ENCODE measurements around the gene DDAH1. TPM values are rescaled to one million over a fixed set of nuclear protein-coding genes. Genes with fewer than 3 reads are reported as not detected.

The DDAH1 gene
- total RNA-seq, 2 donors from 2014 or later, result not detected

DNA sequence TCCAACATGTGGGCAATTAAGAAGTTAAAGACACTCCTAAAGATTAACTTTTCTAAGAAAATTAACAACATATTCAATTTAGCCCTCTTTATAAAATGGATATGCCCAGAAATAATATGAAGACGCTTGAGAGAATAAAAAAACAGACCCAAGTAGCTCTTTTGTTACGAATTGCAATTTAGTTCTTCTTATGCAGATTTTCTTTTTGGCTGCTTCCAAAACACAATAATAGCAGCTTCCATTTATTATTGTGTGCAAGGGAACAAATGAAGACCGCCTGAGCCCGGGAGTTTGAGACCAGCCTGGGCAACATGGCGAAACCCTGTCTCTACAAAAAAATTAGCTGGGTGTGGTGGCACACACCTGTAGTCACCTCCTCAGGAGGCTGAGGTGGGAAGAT is 138.1 kb downstream of the DDAH1 start:
- no peak overlapping the region for H3K4me3 Mint-ChIP-seq
- peaks cover 4% of the 10 kb centered on the region for H3K36me3 Mint-ChIP-seq
- H3K27ac Mint-ChIP-seq, result no peak overlapping the region
- peaks cover 3% of the 10 kb centered on the region for H3K9me3 Mint-ChIP-seq
- H3K27me3 Mint-ChIP-seq, result peaks cover 51 to 61% of the 10 kb centered on the region in 2 donors
- peaks cover 0 to 3% of the 10 kb centered on the region in 2 donors for H3K4me1 Mint-ChIP-seq (ENCODE audit: low read depth in 2 of 2)
- DNase-seq (ENCODE audit: low spot score) (no peak), ATAC-seq (no peak)

DNA sequence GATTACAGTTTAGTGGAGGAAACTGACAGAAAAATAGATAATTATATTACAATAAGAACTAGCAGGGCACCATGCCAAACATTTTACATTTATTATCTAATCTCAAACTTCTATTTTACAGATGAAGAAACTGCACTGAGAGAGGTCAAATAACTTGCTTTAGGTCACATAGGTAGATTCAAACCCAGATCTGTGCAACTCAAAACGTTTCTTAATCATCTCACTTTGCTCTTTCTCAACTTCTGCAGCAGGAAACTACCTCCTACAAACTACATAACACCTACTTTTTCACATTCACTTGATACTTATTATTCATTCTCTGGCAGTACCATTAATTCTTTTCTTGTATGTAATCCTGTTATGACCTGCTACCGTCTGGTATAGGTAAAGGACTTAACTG is 138.6 kb downstream of the DDAH1 start:
- H3K4me3 Mint-ChIP-seq, result no peak overlapping the region
- H3K27ac Mint-ChIP-seq, result no peak overlapping the region
- peaks cover 0 to 5% of the 10 kb centered on the region in 2 donors for H3K4me1 Mint-ChIP-seq (ENCODE audit: low read depth in 2 of 2)
- no peaks in the 10 kb centered on the region for H3K9me3 Mint-ChIP-seq
- ATAC-seq (no peak), DNase-seq (ENCODE audit: low spot score) (no peak)
- peaks cover under 1% of the 10 kb centered on the region for H3K36me3 Mint-ChIP-seq
- H3K27me3 Mint-ChIP-seq, result peaks cover 48 to 56% of the 10 kb centered on the region in 2 donors

DNA sequence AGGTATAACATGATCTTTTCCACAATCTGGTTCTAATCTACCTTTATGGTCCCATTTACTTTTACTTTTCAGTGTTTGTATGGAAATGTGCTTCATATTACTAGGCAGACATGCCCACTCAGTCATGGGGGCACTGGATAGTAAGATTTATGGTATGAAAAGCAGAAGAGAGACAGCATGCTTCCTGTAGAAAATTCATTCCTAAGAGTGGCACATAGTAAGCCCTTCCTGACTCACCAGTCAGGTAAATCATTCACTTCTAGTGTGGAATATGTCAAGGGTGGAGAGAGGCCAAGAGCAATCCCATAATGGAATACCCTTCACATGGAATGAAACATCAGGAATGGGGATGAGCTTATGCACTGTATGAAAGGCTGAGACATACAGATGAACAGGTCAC is 139.0 kb downstream of the DDAH1 start:
- Mint-ChIP-seq H3K4me3 (no peak overlapping the region), H3K9me3 (no peaks in the 10 kb centered on the region), H3K4me1 (ENCODE audit: low read depth in 2 of 2) (peaks cover 0 to 6% of the 10 kb centered on the region in 2 donors), H3K27ac (no peak overlapping the region), H3K36me3 (no peaks in the 10 kb centered on the region), H3K27me3 (peaks cover 48 to 56% of the 10 kb centered on the region in 2 donors)
- ATAC-seq, result no peak
- no peak for DNase-seq (ENCODE audit: low spot score)

DNA sequence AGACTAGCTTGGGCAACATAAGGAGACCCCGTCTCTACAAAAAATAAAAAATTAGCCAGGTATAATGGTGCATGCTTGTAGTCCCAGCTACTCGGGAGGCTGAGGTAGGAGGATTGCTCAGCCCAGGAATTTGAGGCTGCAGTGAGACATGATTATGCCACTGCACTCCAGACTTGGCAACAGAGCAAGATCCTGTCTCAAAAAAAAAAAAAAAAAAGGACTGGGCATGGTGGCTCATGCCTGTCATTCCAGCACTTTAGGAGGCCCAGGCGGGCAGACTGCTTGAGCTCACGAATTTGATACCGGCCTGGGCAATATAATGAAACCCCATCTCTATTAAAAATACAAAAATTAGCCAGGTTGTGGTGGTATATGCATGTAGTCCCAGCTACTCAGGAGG is 141.2 kb downstream of the DDAH1 start:
- Mint-ChIP-seq H3K27me3 (peaks cover 53 to 61% of the 10 kb centered on the region in 2 donors), H3K36me3 (no peaks in the 10 kb centered on the region), H3K4me3 (no peak overlapping the region), H3K4me1 (ENCODE audit: low read depth in 2 of 2) (peaks cover 9 to 10% of the 10 kb centered on the region in 2 donors), H3K27ac (no peak overlapping the region), H3K9me3 (no peaks in the 10 kb centered on the region)
- DNase-seq (ENCODE audit: low spot score) (no peak), ATAC-seq (no peak)

DNA sequence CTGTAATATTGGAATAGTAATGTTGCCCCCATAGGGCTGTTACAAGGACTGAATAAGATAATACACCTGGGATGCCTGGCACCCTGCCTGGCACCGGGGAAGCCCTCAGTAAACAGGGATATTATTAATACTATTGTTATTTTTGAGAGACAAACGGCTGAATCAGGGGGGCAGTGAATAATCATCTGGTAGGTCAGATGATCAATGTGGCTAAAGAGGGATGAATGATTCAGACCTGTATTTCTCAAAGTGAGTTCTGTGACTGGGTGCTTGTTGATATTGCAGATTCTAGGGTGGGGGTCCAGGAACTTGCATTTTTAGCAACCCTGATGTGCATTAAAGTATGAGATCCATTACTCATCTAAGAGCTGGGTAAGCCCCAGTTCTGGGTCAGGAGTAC is 142.3 kb downstream of the DDAH1 start:
- H3K9me3 Mint-ChIP-seq, result no peaks in the 10 kb centered on the region
- no peaks in the 10 kb centered on the region for H3K36me3 Mint-ChIP-seq
- no peak for ATAC-seq
- peaks cover 50 to 63% of the 10 kb centered on the region in 2 donors for H3K27me3 Mint-ChIP-seq
- H3K4me1 Mint-ChIP-seq (ENCODE audit: low read depth in 2 of 2), result peaks cover 9 to 10% of the 10 kb centered on the region in 2 donors
- DNase-seq (ENCODE audit: low spot score), result no peak
- H3K4me3 Mint-ChIP-seq, result no peak overlapping the region
- H3K27ac Mint-ChIP-seq, result no peak overlapping the region

DNA sequence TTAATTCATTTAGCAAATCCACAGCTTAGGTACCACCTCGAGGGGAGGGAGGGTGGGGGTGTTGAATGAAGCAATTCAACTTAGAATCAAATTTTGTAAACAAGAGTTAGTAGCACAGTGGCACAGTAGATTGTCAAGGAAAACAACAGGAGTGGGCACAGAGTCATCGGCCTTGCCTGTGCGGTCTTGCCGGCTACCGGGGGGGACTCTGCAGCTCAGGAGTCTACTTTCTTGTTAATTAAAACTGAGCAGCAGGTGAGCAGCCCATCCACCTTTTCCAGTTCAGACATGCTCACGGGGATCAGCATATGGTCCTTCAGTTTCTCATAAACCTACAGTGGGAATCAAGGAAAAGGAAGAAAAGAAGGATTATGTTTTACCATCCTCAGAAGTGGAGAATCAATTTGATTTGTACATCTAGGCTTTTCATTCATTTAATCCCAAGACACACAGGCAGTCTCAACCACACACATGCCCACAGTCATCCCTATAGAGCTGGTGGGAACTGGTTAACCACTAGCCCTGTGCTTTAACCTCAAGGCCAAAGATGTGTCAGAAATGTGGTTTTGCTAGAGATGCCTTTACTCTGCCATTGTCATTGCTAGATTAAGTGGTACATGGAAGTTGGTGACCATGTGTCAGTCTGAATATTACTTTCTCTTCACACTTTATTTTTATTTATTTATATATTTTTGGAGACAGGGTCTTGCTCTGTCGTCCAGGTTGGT is 143.6 kb downstream of the DDAH1 start:
- DNase-seq (ENCODE audit: low spot score), result peak; percentile 77
- no peak overlapping the region for H3K4me3 Mint-ChIP-seq
- H3K9me3 Mint-ChIP-seq, result no peaks in the 10 kb centered on the region
- peaks cover 51 to 68% of the 10 kb centered on the region in 2 donors for H3K27me3 Mint-ChIP-seq
- H3K4me1 Mint-ChIP-seq (ENCODE audit: low read depth in 2 of 2), result peaks cover 8 to 10% of the 10 kb centered on the region in 2 donors
- no peak overlapping the region for H3K27ac Mint-ChIP-seq
- H3K36me3 Mint-ChIP-seq, result no peaks in the 10 kb centered on the region
- ATAC-seq, result peak; percentile 96 to 98

DNA sequence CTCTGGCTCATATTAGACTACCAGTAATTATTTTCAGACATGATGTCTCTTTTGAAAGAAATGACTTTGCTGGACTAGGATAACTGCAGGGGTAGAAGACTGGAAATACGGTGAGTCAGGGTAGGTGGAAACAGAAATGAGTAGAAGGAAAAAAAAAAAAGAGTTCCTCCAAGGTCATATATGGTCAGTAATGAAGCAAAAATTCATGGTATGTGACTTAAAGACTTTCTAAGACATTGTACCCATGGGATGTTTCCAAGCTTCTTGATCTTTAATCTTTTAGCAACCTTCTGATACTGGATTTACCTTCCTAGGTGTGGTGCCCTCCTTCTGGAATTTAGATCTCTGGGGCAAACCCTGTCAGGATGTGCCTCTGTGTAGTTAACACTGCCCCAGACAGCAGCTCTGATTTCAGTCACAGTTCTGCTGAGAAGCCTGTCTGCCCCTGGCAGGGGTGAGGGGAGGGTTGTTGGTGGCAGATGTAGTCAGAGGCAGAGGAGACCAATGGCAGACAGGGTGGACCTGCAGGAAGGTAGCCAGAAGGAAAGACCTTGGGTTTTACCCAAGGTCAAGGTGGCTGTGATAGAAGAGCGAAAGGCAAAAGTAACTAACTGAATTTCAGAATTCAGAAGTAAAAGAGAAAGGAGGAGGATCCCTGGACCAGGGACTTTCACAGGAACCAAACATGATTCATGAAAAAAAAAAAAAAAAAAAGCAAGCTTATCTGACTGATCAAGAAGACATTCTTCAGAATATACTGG is 144.4 kb downstream of the DDAH1 start:
- peak overlapping the region; percentile 13 to 45 for H3K27ac Mint-ChIP-seq
- ATAC-seq (no peak), DNase-seq (ENCODE audit: low spot score) (no peak)
- peaks cover 45 to 66% of the 10 kb centered on the region in 2 donors for H3K27me3 Mint-ChIP-seq
- H3K36me3 Mint-ChIP-seq, result no peaks in the 10 kb centered on the region
- H3K4me3 Mint-ChIP-seq, result no peak overlapping the region
- H3K4me1 Mint-ChIP-seq (ENCODE audit: low read depth in 2 of 2), result peaks cover 6 to 10% of the 10 kb centered on the region in 2 donors
- H3K9me3 Mint-ChIP-seq, result no peaks in the 10 kb centered on the region

DNA sequence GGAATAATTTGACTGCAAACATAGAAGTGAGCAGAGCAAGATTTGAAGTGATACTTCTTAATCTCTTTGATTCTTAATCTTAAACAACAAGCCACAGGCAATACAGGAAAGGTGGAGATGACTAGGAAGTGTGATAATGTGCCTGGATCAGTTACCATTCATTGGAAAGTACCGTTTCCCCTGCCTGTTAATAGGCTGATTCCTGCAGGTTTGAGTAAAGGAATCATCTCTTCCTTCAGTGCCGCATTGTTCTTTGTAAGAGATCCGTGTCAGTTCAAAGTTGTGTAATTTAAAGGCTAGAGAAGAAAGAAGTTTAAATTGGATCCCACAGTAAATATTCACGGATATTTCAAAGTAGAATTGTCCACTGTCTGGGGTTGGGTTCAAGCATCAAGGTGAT is 145.0 kb downstream of the DDAH1 start:
- ATAC-seq (no peak), DNase-seq (ENCODE audit: low spot score) (no peak)
- H3K4me3 Mint-ChIP-seq, result no peak overlapping the region
- peaks cover 6 to 10% of the 10 kb centered on the region in 2 donors for H3K4me1 Mint-ChIP-seq (ENCODE audit: low read depth in 2 of 2)
- peak overlapping the region in 1 of 2 donors; percentile 13 for H3K27ac Mint-ChIP-seq
- peaks cover 42 to 64% of the 10 kb centered on the region in 2 donors for H3K27me3 Mint-ChIP-seq
- H3K36me3 Mint-ChIP-seq, result no peaks in the 10 kb centered on the region
- no peaks in the 10 kb centered on the region for H3K9me3 Mint-ChIP-seq

DNA sequence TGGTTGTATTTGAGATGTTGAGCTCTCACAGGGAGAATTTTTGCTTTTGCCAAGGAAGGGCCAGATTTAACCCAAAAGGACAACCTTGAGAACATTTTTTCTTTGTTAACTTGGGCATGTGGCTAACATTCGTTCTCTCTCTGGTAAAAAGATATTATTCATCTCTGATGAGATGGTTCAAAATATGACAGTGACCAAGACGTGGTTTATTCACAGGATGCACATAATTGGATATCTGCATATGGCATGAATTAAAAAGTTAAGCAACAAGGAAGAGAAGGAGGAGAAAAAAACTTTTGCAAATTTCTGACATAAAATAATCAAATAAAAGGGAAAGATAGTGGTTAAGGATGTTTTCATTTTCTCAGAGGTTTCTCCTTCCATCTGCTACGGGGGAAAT is 145.5 kb downstream of the DDAH1 start:
- H3K27me3 Mint-ChIP-seq, result peaks cover 42 to 64% of the 10 kb centered on the region in 2 donors
- peaks cover 6 to 10% of the 10 kb centered on the region in 2 donors for H3K4me1 Mint-ChIP-seq (ENCODE audit: low read depth in 2 of 2)
- H3K4me3 Mint-ChIP-seq, result no peak overlapping the region
- no peak for ATAC-seq
- no peak for DNase-seq (ENCODE audit: low spot score)
- no peaks in the 10 kb centered on the region for H3K36me3 Mint-ChIP-seq
- no peaks in the 10 kb centered on the region for H3K9me3 Mint-ChIP-seq
- no peak overlapping the region for H3K27ac Mint-ChIP-seq

DNA sequence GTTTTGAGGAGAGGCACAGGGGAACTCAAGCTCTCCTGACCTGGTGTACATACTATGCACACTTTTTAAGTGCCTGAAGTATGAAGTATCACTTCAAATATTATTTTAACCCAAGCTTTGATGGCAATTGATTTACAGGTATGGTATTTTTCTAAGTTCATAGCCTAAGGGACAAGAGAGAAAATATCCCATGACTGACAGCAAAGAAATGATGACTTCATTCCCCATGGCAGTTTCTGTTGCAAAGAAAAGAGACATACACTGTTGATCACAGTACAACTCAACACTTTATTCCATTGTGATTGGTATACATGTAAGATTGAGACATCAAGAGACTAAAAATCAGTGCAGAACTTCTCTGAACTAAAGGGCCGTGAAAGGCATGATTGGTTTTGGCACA is 146.7 kb downstream of the DDAH1 start:
- Mint-ChIP-seq H3K36me3 (no peaks in the 10 kb centered on the region), H3K4me3 (no peak overlapping the region), H3K27me3 (peaks cover 48 to 69% of the 10 kb centered on the region in 2 donors), H3K9me3 (no peaks in the 10 kb centered on the region), H3K27ac (no peak overlapping the region), H3K4me1 (ENCODE audit: low read depth in 2 of 2) (peaks cover 6 to 10% of the 10 kb centered on the region in 2 donors)
- ATAC-seq (no peak), DNase-seq (ENCODE audit: low spot score) (no peak)

DNA sequence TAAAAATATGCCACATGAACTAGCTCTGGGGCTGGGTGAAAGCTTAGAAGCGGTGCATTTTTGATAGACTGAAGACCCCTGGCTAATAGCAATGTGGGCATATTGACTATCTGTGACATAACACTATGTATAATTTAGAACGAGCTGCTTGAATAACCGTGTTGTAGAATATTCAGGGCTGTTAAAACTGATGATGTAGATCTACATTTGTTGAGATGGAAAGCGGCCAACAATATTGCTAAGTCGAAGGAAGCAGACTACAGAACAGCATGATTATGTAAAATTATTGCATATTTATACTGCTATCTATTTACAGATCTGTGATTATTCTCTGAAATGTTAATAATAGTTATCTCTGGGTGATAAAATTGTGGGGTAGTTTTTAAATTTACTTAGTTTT is 147.4 kb downstream of the DDAH1 start:
- H3K4me1 Mint-ChIP-seq (ENCODE audit: low read depth in 2 of 2), result peaks cover 6 to 10% of the 10 kb centered on the region in 2 donors
- H3K27me3 Mint-ChIP-seq, result peaks cover 48 to 75% of the 10 kb centered on the region in 2 donors
- no peak overlapping the region for H3K4me3 Mint-ChIP-seq
- no peaks in the 10 kb centered on the region for H3K36me3 Mint-ChIP-seq
- no peak for DNase-seq (ENCODE audit: low spot score)
- ATAC-seq, result no peak
- H3K9me3 Mint-ChIP-seq, result no peaks in the 10 kb centered on the region
- H3K27ac Mint-ChIP-seq, result no peak overlapping the region

DNA sequence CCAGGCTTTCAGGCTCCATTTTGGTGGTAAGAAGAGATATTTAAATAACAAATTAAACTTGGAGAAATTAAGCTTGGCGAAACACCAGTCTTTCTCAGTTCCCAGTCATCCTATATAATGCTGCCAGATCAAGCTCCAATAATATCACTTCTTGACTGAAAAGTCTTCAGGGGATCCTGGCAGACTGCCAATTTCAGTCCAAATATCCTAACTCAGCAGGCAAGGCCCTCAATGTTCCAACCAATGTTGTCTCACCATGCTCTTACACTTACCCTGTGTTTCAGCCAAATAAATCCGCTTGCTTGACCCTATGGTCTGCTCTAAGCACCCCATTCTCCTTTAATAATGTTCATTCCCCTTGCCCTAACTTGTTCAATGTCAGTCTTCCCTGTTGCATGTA is 148.6 kb downstream of the DDAH1 start:
- ATAC-seq, result no peak
- no peak for DNase-seq (ENCODE audit: low spot score)
- Mint-ChIP-seq H3K36me3 (no peaks in the 10 kb centered on the region), H3K9me3 (no peaks in the 10 kb centered on the region), H3K27me3 (peaks cover 54 to 83% of the 10 kb centered on the region in 2 donors), H3K4me3 (no peak overlapping the region), H3K27ac (no peak overlapping the region), H3K4me1 (ENCODE audit: low read depth in 2 of 2) (peaks cover 4 to 10% of the 10 kb centered on the region in 2 donors)

DNA sequence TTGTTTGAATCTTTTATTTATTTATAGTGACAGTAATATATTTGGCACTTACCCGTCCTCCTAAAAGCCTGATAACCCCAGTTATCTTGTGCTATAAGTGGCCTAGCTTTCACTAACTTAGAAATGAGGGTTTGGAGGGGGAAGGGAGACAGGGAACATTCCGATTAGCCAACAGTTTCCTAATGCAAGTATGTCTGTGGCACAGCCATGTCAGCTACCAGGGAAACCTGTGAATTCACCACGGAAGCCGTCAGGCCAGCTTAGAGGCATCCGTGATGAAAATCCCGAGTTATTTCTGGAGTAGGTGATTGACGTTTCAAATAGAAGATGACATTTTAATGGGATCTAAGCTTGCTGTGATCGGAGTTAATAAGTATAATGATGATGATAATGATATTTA is 149.2 kb downstream of the DDAH1 start:
- Mint-ChIP-seq H3K36me3 (no peaks in the 10 kb centered on the region), H3K27ac (no peak overlapping the region), H3K4me1 (ENCODE audit: low read depth in 2 of 2) (peaks cover 2 to 8% of the 10 kb centered on the region in 2 donors), H3K27me3 (peaks cover 54 to 83% of the 10 kb centered on the region in 2 donors), H3K9me3 (no peaks in the 10 kb centered on the region), H3K4me3 (no peak overlapping the region)
- DNase-seq (ENCODE audit: low spot score) (no peak), ATAC-seq (no peak)

DNA sequence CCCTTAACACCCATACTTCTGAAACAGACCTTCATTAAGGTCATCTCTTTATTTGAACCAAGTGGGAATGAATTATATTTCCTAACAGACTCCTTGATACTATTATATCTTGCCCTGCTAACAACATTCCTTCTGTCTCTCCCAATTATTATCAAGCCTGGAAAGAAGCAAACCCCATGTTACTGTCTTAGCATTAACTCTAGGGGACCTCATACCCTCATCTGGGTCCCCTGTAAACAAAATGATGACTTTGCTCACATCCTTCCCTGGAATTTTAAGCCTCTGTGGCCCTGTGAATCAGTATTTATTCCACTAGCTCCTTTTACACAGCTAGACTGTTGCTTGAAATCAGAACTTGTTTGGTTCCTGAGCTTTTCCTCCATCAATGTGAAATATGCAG is 150.2 kb downstream of the DDAH1 start:
- Mint-ChIP-seq H3K4me1 (ENCODE audit: low read depth in 2 of 2) (no peaks in the 10 kb centered on the region), H3K36me3 (no peaks in the 10 kb centered on the region), H3K27me3 (peaks cover 54 to 83% of the 10 kb centered on the region in 2 donors), H3K27ac (no peak overlapping the region), H3K9me3 (no peaks in the 10 kb centered on the region), H3K4me3 (no peak overlapping the region)
- DNase-seq (ENCODE audit: low spot score) (no peak), ATAC-seq (no peak)
